MCF 10A (cell line): Measurements from ENCODE around the gene NIPBL. TPM values are rescaled to one million over a fixed set of nuclear protein-coding genes. Genes with fewer than 3 reads are reported as not detected.
A peak's percentile ranks its signal among the peaks of the same experiment; 100 is the strongest.

Source experiments
- BruUV-seq: library from RNA; stranded (reverse); fragments of 400-500 nt; replicated peaks from 2 replicates; lab custom pipeline; 2021; lab: Mats Ljungman, UMichigan
- CTCF ChIA-PET: fragments of 300-600 bp; sonication (Branson Sonifier 250); formaldehyde crosslinking; extraction: SDS; loops from one replicate; lab custom pipeline; 2021; ENCODE audit warnings: antibody characterized with exemption, inconsistent platforms; lab: Yijun Ruan, JAX
- POLR2A ChIA-PET: fragments of 300-600, 350-650 bp; sonication (Branson Sonifier 250); formaldehyde crosslinking; extraction: SDS; loops from one replicate; lab custom pipeline; 2020; ENCODE audit warnings: antibody characterized with exemption, inconsistent platforms; lab: Yijun Ruan, JAX
- DNase-seq: peaks from one replicate; pipeline ENCODE4 v3.0.0-alpha.2; 2018; ENCODE audit not compliant: unreplicated experiment
- H3K27ac Mint-ChIP-seq: one replicate; pipeline ENCODE4 v1.8.0; 2022; ENCODE audit warnings: mild to moderate bottlenecking, low read depth, mixed read lengths; ENCODE audit not compliant: unreplicated experiment
- H3K27me3 Mint-ChIP-seq: one replicate; pipeline ENCODE4 v1.8.0; 2022; ENCODE audit warnings: mixed read lengths; ENCODE audit not compliant: insufficient read depth, unreplicated experiment
- H3K36me3 Mint-ChIP-seq: one replicate; pipeline ENCODE4 v1.8.0; 2022; ENCODE audit warnings: mild to moderate bottlenecking, moderate library complexity, mixed read lengths; ENCODE audit not compliant: insufficient read depth, unreplicated experiment
- H3K4me1 Mint-ChIP-seq: one replicate; pipeline ENCODE4 v1.8.0; 2022; ENCODE audit warnings: mixed read lengths; ENCODE audit not compliant: insufficient read depth, unreplicated experiment
- H3K4me3 Mint-ChIP-seq: one replicate; pipeline ENCODE4 v1.8.0; 2022; ENCODE audit warnings: mild to moderate bottlenecking, moderate library complexity, mixed read lengths; ENCODE audit not compliant: unreplicated experiment
- H3K9me3 Mint-ChIP-seq: one replicate; pipeline ENCODE4 v1.8.0; 2022; ENCODE audit warnings: mixed read lengths; ENCODE audit not compliant: unreplicated experiment
- CTCF ChIP-seq: fragments of 200-600 bp; IDR thresholded peaks from one replicate; pipeline ENCODE4 v1.8.0; 2022; ENCODE audit warnings: antibody characterized with exemption, mild to moderate bottlenecking; ENCODE audit not compliant: unreplicated experiment
- intact Hi-C: fragments of 100-400 bp; cut with micrococcal nuclease; formaldehyde crosslinking; loops from 2 replicates; pipeline ENCODE4 v1.14.1; 2022
- total RNA-seq: library from RNA; stranded (reverse); gene quantifications from 2 replicates; pipeline ENCODE4 v1.2.3, GENCODE V29; 2022

Gene NIPBL
- total RNA-seq, 1 experiment from 2014 or later: 46.2 TPM

- Mint-ChIP-seq H3K9me3 (no peaks in the 10 kb centered on the region), H3K36me3 (peaks cover 54% of the 10 kb centered on the region), H3K4me3 (no peak overlapping the region), H3K27ac (peak overlapping the region; percentile 28), H3K27me3 (no peaks in the 10 kb centered on the region), H3K4me1 (peaks cover 13% of the 10 kb centered on the region)
- peak; percentile 12 for DNase-seq
- POLR2A ChIA-PET: interaction anchor here (0.9 kb wide), 1 partner anchor 9 kb away, joined by 3 read pairs; no protein-coding TSS in a partner anchor
- TF ChIP-seq CTCF: no peak
- intact Hi-C loops: no loop called here
- no TSS peak for BruUV-seq
- CTCF ChIA-PET: interaction anchor here (0.6 kb wide), 1 partner anchor 191 kb away, joined by 3 read pairs; no protein-coding TSS in a partner anchor
Measured at GRCh38 chr5:37055383-37055990, 178.9 kb downstream of the NIPBL start.

GRCh38 chr5:37056762-37057161 lies 180.2 kb downstream of the NIPBL start:
- Mint-ChIP-seq H3K36me3 (peaks cover 56% of the 10 kb centered on the region), H3K27ac (no peak overlapping the region)
- no TSS peak for BruUV-seq

GRCh38 chr5:37060030-37060429 lies 183.5 kb downstream of the NIPBL start:
- no peak for DNase-seq

More at GRCh38 chr5:37056762-37057161, 180.2 kb downstream of the NIPBL start:
- TF ChIP-seq CTCF: no peak
- no peak overlapping the region for H3K4me3 Mint-ChIP-seq
- ChIA-PET POLR2A (no interaction called here), CTCF (no interaction called here)
- H3K27me3 Mint-ChIP-seq: no peaks in the 10 kb centered on the region
- intact Hi-C loops: no loop called here
- no peak for DNase-seq
- no peaks in the 10 kb centered on the region for H3K9me3 Mint-ChIP-seq
- H3K4me1 Mint-ChIP-seq: peaks cover 13% of the 10 kb centered on the region

GRCh38 chr5:37063739-37064138 lies 187.2 kb downstream of the NIPBL start:
- no peaks in the 10 kb centered on the region for H3K9me3 Mint-ChIP-seq
- ChIA-PET CTCF (no interaction called here), POLR2A (no interaction called here)
- intact Hi-C loops: no loop called here
- no TSS peak for BruUV-seq
- no peak for DNase-seq
- no peak overlapping the region for H3K27ac Mint-ChIP-seq
- no peaks in the 10 kb centered on the region for H3K4me1 Mint-ChIP-seq
- no peaks in the 10 kb centered on the region for H3K27me3 Mint-ChIP-seq
- no peak for TF ChIP-seq CTCF
- H3K36me3 Mint-ChIP-seq: peaks cover 78% of the 10 kb centered on the region
- H3K4me3 Mint-ChIP-seq: no peak overlapping the region

More at GRCh38 chr5:37060030-37060429, 183.5 kb downstream of the NIPBL start:
- ChIA-PET CTCF (no interaction called here), POLR2A (no interaction called here)
- intact Hi-C loops: no loop called here
- BruUV-seq: no TSS peak
- no peak for TF ChIP-seq CTCF
- no peaks in the 10 kb centered on the region for H3K9me3 Mint-ChIP-seq
- no peak overlapping the region for H3K27ac Mint-ChIP-seq
- H3K4me1 Mint-ChIP-seq: peaks cover 6% of the 10 kb centered on the region
- H3K36me3 Mint-ChIP-seq: peaks cover 64% of the 10 kb centered on the region
- H3K27me3 Mint-ChIP-seq: no peaks in the 10 kb centered on the region
- no peak overlapping the region for H3K4me3 Mint-ChIP-seq
